ENCODE measurements around the gene ANO4.

ANO4 gene

GRCh38 chr12:100820314-100820713, 25.7 kb downstream of the ANO4 start:
- no peak for DNase-seq

DNA sequence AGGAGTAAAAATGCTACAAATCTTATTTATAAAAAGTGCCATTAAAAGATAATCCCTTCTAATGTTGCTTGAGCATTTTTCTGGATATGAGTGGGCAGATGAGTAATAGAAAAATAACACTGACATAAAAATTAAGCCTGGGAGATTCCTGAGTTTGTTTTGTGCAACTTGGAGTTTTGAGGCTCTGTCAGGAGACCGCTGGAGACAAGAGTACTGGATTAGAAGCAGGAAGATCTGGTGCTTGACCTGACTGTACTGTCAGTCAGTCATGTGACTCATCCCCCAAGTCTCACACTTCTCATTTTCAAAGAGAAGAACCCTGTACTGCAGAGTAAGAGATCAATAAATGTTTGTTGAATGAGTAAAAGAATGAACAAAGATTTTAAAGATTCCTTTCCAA, 29.4 kb downstream of the ANO4 start:
- no peak for DNase-seq

DNA sequence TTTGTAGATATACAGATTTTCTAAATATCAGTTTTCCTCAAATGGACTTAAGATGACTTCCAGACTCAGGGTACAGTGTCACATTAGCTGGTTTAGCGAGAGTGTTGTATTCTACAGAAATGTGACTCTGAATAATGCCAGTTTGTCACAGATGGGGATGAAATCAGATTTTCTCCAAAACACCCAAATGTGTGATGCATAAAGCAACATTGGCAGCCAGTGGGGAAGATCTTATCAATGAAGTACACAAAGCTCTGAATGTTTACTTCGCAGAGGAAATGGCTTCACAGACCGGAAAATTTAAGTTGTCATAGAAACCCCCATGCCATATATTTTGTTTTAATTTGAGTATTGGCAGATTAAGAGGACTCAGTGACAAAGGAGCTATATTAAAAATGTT, 29.9 kb downstream of the ANO4 start:
- DNase-seq: no peak

DNA sequence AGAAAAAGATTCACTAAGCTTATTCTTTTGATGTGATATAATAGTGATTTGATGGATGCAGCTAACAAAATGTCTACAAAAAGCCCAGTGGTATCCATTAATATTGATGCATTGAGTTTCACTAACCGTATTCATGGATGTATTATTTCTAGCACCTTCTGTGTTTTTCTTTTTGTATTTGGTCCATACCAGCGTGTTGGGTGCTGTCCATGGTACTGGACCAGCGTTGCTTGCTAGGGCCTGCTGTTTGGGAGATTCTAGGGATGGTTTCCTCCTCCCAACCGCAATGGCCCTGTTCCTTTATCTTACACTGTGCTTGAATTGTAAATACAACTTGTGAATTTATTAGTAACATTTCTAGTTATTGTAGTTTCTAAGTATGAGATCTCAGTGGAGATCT, 31.7 kb downstream of the ANO4 start:
- no peak for DNase-seq

DNA sequence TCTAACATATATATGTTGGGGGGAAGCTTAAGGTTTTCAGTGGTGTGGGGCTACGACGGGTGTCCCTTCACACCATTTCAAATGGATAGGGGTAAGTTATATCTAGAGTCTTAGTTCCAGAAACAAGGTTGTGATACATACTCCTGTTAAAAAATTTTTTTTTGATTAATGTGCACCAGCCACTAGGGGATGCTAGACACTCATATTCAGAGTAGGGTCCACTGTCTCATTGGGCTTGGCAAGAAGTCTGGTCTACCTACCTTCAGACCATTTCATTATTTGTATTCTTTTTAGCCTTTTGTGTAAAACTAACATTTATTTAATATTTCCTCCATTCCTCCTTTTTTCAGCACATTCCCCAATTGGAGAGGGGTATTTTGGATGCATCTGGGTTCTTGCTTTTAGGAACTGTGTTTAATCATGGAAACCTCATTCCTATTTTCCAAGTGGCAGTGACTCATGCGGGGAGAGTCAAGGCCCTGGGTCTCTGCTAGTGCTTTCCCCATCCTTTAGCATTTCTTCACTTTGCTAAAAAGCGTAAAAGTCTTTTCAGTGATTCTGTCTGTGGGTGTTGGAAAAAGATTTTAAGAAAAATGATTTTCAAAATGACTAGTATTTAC, 33.4 kb downstream of the ANO4 start:
- DNase-seq: peak; percentile 27

DNA sequence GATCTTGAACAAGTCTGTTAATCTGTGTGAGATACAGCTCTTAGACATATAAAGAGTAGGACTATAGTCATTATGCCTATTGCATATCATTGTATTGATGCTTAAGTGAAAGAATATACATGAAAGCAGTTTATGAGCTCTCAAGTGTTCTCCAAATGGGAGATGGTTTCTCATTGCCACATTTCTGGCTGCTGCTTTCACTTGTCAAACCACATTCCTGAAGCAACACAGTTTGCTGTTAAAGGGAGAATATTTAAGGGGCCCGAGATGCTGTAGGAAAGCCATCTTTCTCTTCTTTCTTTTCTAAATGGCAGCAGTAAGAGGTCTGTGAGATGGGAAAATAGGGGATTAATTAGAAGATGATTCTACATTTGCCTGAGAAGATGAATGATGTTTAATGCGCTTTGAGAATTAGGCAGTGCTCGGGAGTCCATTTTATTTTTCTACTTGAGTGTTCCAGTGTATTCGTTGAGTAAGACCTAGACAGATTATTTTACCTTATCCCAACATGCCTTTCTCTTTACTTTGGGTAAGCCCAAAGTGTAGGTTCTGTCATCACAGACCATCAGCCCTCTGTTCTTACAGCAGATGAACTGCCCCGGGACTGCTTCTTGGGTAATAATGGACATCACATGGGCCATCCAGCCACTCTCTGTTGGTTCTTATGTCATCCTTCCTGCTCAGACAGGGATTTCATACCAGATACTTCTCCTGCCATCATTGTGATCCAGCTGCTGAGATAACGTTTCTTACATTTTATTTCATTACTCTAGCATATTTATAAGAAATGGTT, 35.6 kb downstream of the ANO4 start:
- DNase-seq: no peak

DNA sequence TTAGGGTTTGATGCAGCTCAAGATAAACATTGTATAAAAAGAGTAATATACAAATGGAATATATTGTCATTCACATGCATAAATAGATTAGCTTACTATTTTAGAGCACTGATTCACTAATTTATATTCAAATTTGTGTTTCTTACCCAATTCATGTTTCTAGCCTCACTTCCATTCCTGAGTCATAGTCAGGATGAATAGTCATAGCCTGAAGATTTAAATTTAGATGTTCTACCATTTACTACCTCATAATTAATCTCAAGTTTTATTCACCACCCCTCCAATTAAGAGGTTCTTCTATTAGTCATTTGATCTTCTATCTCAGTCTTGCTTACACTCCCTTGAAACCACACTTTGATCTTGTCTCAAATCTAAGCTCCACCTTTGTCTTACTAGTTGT, 38.7 kb downstream of the ANO4 start:
- no peak for DNase-seq

DNA sequence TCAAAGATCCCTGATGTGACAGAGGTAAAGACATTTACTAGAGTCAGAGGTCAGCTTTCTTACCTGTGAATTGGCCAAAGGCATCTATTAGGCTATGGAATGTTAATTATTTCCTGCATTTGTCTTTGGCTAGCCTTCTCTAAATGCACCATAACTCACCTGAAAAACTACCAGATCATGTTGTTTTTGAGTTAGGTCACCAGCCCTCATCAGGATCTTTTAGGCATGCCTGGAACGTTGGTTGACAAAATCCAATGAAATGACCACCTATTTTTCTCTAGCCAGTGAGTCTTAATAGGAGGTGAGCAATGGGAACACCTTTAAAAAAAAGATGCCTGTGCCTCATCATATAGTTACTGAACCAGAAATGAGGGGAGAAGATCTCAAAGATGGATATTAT, 46.2 kb downstream of the ANO4 start:
- DNase-seq: no peak

- DNase-seq: no peak
Observed at GRCh38 chr12:100842156-100842555, 47.6 kb downstream of the ANO4 start.

DNA sequence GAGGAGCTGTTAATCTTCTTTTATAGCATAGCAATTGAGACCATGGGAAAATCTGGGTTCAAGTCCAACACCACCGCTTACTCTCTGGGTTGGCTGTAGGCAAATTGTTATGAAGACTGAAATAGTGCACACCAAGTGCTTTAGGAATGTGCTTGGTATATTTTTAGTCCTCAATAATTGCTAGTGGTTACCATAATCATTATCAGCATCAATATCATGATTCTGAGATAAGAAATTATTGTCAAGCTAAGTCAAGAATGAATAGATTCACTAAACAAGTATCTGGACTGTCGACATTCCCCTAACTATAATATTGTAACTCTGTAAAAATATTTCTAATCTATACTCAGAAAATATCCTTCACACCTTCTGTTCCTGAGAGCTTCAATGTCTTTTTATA, 48.5 kb downstream of the ANO4 start:
- no peak for DNase-seq

DNA sequence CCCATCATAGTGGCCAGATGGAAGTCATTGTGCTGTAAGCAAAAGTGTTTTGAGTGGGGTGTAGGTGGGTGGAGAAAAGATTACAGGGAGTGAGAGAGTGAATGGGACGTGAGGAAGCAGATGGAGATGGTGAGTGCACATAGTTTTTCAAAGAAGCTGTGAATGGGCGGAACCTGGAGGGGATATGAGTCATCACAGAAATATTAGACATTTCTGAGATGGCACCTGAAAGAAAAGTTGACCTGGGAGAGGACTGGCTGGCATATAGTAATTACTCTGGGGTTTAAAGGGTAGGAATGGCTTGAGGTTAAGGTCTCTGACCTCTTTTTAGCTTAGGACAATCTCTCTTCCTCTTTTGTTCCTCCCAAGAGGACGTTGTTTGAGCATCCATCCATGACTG, 50.5 kb downstream of the ANO4 start:
- DNase-seq: no peak

- DNase-seq: no peak
Observed at GRCh38 chr12:100851637-100852036, 57.1 kb downstream of the ANO4 start.

- no peak for DNase-seq
Observed at GRCh38 chr12:100857418-100857817, 62.8 kb downstream of the ANO4 start.

DNA sequence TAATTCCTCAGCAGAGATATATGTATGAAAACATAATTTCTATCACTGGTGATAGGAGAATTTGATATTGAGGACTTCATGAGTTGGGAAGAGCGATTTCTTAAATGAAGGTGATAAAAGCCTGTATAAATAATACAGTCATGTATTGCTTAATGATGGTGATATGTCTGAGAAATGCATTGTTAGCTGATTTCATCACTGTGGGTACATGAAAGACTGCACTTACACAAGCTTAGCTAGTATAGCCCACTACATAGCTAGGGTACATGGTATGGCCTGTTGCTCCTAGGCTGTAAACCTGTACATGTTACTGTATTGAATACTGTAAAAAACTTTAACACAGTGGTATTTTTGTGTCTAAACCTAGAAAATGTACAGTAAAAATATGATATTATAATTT, 63.4 kb downstream of the ANO4 start:
- no peak for DNase-seq

GRCh38 chr12:100858656-100859055, 64.1 kb downstream of the ANO4 start:
- no peak for DNase-seq

DNA sequence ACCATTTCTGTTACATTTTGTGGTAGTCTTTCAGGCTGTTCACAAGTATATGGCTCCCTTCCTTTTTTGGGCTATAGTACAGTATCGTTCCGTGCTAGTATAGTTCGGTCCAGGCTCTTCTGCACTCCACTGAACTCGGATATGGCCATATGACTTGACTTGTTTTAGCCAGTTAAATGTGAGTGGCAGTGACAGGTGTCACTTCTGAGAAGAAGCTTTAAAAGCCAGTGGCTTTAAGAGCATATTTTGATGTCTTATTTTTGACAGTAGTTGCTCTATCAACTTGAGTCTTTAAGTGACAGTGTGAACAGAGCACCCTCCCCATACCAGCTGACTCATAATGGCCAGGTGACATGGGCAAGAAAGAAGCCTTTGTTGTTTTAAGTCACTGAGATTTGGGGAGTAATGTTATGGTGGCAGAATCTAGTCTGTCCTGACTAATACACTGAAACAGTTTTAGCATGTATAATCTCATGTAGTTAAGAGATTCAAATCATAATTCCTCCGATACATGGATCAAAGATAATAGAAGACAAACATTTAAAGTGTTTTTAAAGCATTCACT, 64.6 kb downstream of the ANO4 start:
- no peak for DNase-seq

DNA sequence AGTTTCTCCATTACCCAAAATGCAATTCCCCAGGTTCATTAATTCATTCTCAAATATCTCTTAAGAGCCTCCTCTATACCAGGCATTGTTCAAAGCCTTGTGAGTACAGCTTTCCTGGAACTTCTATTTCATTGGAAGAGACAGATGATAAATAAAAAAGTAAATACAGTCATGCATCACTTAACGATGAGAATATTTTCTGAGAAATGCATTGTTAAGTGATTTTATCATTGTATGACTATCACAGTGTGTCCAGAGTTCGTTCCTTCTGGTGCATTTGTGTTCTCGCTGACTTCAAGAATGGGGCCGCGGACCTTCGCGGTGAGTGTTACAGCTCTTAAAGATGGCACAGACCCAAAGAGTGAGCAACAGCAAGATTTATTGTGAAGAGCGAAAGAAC, 66.0 kb downstream of the ANO4 start:
- DNase-seq: no peak

DNA sequence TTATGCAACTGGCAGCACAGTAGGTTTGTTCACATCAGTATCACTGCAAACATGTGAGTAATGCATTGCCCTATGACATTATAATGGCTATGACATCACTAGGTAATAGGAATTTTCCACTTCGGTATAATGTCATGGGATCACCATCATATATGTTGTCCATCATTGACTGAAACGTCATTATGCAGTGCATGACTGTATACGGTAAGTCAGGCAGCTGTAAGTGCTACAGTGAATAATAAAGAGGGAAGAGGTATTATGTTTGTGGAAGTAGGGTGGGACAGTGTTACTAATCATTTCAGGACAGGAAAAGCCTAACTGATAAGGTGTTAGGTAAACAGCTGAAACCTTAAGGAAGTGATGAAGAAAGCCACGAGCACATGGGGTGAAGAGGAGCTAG, 68.1 kb downstream of the ANO4 start:
- no peak for DNase-seq

- DNase-seq: no peak
Observed at GRCh38 chr12:100864366-100864765, 69.8 kb downstream of the ANO4 start.

DNA sequence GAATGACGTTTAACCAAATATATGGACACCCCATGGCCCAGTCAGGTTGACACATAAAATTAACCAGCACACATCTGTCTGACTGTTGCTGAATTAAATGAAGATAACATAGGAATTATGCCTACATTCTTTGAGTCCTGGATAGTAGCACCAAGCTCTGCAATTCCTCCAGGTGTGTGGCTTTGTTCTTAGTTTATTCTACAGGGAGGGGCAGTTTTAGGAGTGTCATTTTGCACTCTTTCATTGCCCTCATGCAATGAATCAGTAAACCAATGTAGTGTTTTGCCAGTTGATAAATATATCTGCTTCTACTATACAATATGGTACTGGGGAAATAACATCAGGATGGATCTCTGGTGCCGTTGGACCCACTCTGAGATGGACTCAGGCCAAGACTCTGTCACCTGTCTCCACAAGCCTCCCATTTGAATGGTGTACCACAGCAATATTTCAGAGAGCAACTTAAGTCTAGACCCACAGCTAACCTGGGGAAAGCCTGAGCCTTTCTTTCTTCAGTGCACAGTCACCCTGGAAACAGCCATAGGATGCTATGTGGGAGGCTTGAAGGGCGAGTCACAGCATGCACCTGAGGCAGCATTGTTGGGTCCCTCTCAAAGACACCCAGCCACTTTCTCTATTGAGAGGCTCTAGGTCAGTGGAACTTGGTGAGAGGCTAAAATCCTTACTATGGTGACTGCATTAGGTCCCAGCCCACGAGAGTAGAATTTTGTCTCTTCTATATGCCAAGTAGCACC, 73.2 kb downstream of the ANO4 start:
- DNase-seq: no peak

GRCh38 chr12:100868487-100868886, 73.9 kb downstream of the ANO4 start:
- DNase-seq: no peak

DNA sequence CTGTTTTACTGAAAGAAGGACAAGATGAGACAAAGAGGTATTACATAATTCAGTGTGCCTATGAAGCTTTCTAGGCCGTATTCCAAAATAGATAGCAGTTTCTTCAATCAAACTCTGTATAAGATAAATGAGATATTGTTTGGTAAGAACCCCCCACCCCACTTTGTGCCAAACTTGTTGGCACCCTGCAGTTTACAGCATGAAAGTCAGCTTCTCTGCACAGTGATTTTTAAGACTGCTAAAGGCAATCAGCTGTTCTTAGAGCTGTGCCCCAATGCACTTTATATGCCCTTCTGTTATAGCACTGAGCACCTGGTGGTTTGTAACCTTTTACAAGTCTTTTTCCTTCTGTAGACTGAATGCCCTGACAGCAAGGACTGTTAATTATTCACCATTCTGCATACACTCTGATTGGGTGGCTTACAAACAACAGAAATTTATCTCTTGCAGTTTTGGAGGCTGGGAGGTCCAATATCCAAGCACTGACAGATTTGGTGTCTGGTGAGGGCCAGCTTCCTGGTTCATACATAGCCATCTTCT, 76.7 kb downstream of the ANO4 start:
- DNase-seq: no peak

GRCh38 chr12:100875156-100875555, 80.6 kb downstream of the ANO4 start:
- no peak for DNase-seq

GRCh38 chr12:100875771-100876170, 81.2 kb downstream of the ANO4 start:
- DNase-seq: no peak
